ENCODE measurements around the gene ACTA2. TPM values are rescaled to one million over a fixed set of nuclear protein-coding genes. Genes with fewer than 3 reads are reported as not detected.

ACTA2 gene
- total RNA-seq, 1 donor from 2014 or later = 19.0 TPM

DNA sequence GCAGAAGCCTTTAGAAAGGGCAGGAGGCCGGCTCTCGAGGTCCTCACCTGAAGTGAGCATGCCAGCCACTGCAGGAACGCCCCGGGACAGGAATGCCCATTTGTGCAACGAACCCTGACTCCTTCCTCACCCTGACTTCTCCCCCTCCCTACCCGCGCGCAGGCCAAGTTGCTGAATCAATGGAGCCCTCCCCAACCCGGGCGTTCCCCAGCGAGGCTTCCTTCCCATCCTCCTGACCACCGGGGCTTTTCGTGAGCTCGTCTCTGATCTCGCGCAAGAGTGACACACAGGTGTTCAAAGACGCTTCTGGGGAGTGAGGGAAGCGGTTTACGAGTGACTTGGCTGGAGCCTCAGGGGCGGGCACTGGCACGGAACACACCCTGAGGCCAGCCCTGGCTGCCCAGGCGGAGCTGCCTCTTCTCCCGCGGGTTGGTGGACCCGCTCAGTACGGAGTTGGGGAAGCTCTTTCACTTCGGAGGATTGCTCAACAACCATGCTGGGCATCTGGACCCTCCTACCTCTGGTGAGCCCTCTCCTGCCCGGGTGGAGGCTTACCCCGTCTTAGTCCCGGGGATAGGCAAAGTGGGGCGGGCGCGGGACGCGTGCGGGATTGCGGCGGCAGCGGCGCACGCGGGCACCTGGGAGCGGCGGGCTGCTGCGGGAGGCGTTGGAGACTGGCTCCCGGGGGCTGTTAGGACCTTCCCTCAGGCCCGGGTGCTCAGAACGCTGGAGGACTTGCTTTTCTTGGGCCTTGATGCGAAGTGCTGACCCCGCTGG, 38.0 kb upstream of the ACTA2 start, which contains the start of gene FAS:
FAS (plus strand) TSS at position 415 of the 777 bp plus-strand sequence; CDS start at position 494, 79 bp downstream.
- H4K20me1 ChIP-seq (ENCODE audit: low read depth) = no peaks in the 10 kb centered on the region
- H3K27me3 ChIP-seq = peaks cover 22% of the 10 kb centered on the region
- Mint-ChIP-seq H3K9me3 (no peaks in the 10 kb centered on the region), H3K27me3 (ENCODE audit: insufficient read depth, low read depth) (peaks cover 18% of the 10 kb centered on the region), H3K4me3 (peak within 1 kb of the TSS; percentile 91), H3K4me1 (peaks cover 16% of the 10 kb centered on the region), H3K36me3 (no peaks in the 10 kb centered on the region), H3K27ac (no peak within 1 kb of the TSS)
- peaks cover 33% of the 10 kb centered on the region for H3K4me1 ChIP-seq
- TF ChIP-seq EZH2phosphoT487 (IDR thresholded peaks at IDR 0.05) (peak; percentile 36), EZH2 (IDR thresholded peaks at IDR 0.05) (peak; percentile 49)
- TF ChIP-seq, protein P1, sequence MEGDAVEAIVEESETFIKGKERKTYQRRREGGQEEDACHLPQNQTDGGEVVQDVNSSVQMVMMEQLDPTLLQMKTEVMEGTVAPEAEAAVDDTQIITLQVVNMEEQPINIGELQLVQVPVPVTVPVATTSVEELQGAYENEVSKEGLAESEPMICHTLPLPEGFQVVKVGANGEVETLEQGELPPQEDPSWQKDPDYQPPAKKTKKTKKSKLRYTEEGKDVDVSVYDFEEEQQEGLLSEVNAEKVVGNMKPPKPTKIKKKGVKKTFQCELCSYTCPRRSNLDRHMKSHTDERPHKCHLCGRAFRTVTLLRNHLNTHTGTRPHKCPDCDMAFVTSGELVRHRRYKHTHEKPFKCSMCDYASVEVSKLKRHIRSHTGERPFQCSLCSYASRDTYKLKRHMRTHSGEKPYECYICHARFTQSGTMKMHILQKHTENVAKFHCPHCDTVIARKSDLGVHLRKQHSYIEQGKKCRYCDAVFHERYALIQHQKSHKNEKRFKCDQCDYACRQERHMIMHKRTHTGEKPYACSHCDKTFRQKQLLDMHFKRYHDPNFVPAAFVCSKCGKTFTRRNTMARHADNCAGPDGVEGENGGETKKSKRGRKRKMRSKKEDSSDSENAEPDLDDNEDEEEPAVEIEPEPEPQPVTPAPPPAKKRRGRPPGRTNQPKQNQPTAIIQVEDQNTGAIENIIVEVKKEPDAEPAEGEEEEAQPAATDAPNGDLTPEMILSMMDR (IDR thresholded peaks at IDR 0.05) = no peak
- peak within 1 kb of the TSS; percentile 88 for H2AFZ ChIP-seq (replicated peaks)
- H3K4me3 ChIP-seq = peak within 1 kb of the TSS; percentile 72
- peak; percentile 55 for DNase-seq (ENCODE audit: low spot score)
- H3F3A ChIP-seq (ENCODE audit: low read depth) = peaks cover 40% of the 10 kb centered on the region
- no peaks in the 10 kb centered on the region for H3K36me3 ChIP-seq
- H3K9ac ChIP-seq = no peak within 1 kb of the TSS
- H3K79me2 ChIP-seq (ENCODE audit: low read depth) = peaks cover 3% of the 10 kb centered on the region
- peak within 1 kb of the TSS; percentile 1 for H3K27ac ChIP-seq
- H3K9me3 ChIP-seq (ENCODE audit: low read depth) = no peaks in the 10 kb centered on the region
- H3K4me2 ChIP-seq = peak within 1 kb of the TSS; percentile 96

DNA sequence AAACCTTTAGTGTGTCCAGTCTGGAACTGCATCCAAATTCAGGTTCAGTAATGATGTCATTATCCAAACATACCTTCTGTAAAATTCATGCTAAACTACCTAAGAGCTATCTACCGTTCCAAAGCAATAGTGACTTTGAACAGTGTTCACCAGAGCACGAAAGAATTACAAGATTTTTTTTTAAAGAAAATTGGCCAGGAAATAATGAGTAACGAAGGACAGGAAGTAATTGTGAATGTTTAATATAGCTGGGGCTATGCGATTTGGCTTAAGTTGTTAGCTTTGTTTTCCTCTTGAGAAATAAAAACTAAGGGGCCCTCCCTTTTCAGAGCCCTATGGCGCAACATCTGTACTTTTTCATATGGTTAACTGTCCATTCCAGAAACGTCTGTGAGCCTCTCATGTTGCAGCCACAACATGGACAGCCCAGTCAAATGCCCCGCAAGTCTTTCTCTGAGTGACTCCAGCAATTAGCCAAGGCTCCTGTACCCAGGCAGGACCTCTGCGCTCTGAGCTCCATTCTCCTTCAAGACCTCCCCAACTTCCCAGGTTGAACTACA, 37.3 kb upstream of the ACTA2 start:
- Mint-ChIP-seq H3K36me3 (no peaks in the 10 kb centered on the region), H3K9me3 (no peaks in the 10 kb centered on the region), H3K27ac (no peak overlapping the region), H3K27me3 (ENCODE audit: insufficient read depth, low read depth) (peaks cover 18% of the 10 kb centered on the region), H3K4me1 (peaks cover 16% of the 10 kb centered on the region), H3K4me3 (peak overlapping the region; percentile 91)
- Histone ChIP-seq H3K79me2 (ENCODE audit: low read depth) (peaks cover 3% of the 10 kb centered on the region), H3K9ac (no peak overlapping the region), H3K36me3 (no peaks in the 10 kb centered on the region), H4K20me1 (ENCODE audit: low read depth) (no peaks in the 10 kb centered on the region), H3K27me3 (peaks cover 22% of the 10 kb centered on the region), H3K4me2 (peak overlapping the region; percentile 96), H3K9me3 (ENCODE audit: low read depth) (no peaks in the 10 kb centered on the region), H3K27ac (no peak overlapping the region), H3K4me1 (peaks cover 36% of the 10 kb centered on the region), H3K4me3 (peak overlapping the region; percentile 72), H2AFZ (replicated peaks) (peak overlapping the region; percentile 88), H3F3A (ENCODE audit: low read depth) (peaks cover 40% of the 10 kb centered on the region)
- TF ChIP-seq, protein P1 (IDR thresholded peaks at IDR 0.05) = no peak
- no peak for TF ChIP-seq EZH2phosphoT487 (IDR thresholded peaks at IDR 0.05)
- no peak for DNase-seq (ENCODE audit: low spot score)

DNA sequence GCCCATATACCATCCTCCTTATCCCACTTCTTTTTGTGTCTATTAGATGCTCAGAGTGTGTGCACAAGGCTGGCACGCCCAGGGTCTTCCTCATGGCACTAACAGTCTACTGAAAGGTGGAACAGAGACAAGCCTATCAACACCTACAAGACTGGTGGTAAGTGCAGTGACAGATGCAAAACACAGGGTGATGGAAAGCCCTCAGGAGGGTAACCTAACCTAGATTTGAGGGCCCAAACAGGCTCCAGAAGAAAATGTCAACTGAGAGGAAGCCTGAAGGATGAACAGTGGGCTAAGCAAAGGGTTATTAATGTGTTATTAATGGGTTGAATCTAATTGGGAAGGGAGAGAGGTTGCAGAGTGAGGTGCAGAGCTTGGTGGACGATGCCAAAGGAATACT, 36.9 kb upstream of the ACTA2 start:
- Mint-ChIP-seq H3K36me3 (no peaks in the 10 kb centered on the region), H3K4me3 (peak overlapping the region; percentile 91), H3K27me3 (ENCODE audit: insufficient read depth, low read depth) (peaks cover 20% of the 10 kb centered on the region), H3K27ac (no peak overlapping the region), H3K4me1 (peaks cover 16% of the 10 kb centered on the region), H3K9me3 (no peaks in the 10 kb centered on the region)
- H3K4me2 ChIP-seq = peak overlapping the region; percentile 96
- TF ChIP-seq, protein P1 (IDR thresholded peaks at IDR 0.05) = no peak
- TF ChIP-seq EZH2phosphoT487 (IDR thresholded peaks at IDR 0.05) (no peak), EZH2 (IDR thresholded peaks at IDR 0.05) (no peak)
- H3K4me1 ChIP-seq = peaks cover 33% of the 10 kb centered on the region
- no peak overlapping the region for H3K9ac ChIP-seq
- no peaks in the 10 kb centered on the region for H3K9me3 ChIP-seq (ENCODE audit: low read depth)
- H3K27ac ChIP-seq = no peak overlapping the region
- peaks cover 22% of the 10 kb centered on the region for H3K27me3 ChIP-seq
- no peak for DNase-seq (ENCODE audit: low spot score)
- H3K4me3 ChIP-seq = no peak overlapping the region
- H3K36me3 ChIP-seq = no peaks in the 10 kb centered on the region
- peaks cover 40% of the 10 kb centered on the region for H3F3A ChIP-seq (ENCODE audit: low read depth)
- no peaks in the 10 kb centered on the region for H4K20me1 ChIP-seq (ENCODE audit: low read depth)
- H2AFZ ChIP-seq (replicated peaks) = no peak overlapping the region
- peaks cover 3% of the 10 kb centered on the region for H3K79me2 ChIP-seq (ENCODE audit: low read depth)
